Astrocyte of the cerebellum (primary cell): ENCODE data around the gene AKR1C1.
"Not testable (repeated sequence)": the region's sequence is repeated elsewhere in the genome, so short reads cannot be mapped to it uniquely, and the experiment has no call there.

ENCODE experiments used
- DNase-seq: peaks from one replicate; pipeline ENCODE4 v3.0.0-alpha.2; 2011; ENCODE audit warnings: low read depth
- H3K4me3 ChIP-seq: 2 replicates; pipeline ENCODE4 v1.5.1; 2011; ENCODE audit warnings: mild to moderate bottlenecking, low read depth, low read length, moderate library complexity
- CTCF ChIP-seq: IDR thresholded peaks from 2 replicates; pipeline ENCODE4 v1.5.1; 2012; ENCODE audit warnings: low read length, low read depth, moderate library complexity, mild to moderate bottlenecking; ENCODE audit errors: missing control alignments
- in situ Hi-C: cut with HindIII; loops from 2 replicates; pipeline ENCODE4 v1.10.0; 2017; ENCODE audit warnings: low sequenced_read_pairs

The AKR1C1 gene

GRCh38 chr10:4934391-4934987 lies 28.7 kb upstream of the AKR1C1 start:
- DNase-seq: no peak
- TF ChIP-seq CTCF: no peak

DNA sequence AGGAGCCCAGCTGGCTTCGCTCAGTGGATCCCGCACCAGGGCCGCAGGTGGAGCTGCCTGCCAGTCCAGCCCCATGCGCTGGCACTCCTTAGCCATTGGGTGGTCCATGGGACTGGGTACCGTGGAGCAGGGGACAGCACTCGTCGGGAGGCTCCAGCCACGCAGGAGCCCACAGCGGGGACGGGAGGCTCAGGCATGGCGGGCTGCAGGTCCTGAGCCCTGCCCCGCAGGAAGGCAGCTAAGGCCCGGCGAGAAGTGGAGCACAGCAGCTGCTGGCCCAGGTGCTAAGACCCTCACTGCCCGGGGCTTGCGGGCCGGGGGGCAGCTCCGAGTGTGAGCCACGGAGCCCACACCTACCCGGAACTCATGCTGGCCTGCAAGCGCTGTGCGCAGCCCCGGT lies 25.9 kb upstream of the AKR1C1 start:
- no peak for TF ChIP-seq CTCF

More at GRCh38 chr10:4934391-4934987, 28.7 kb upstream of the AKR1C1 start:
- H3K4me3 ChIP-seq: no peak overlapping the region
- in situ Hi-C loops: no loop called here

GRCh38 chr10:4939224-4940072 lies 23.8 kb upstream of the AKR1C1 start:
- in situ Hi-C loops: no loop called here
- no peak overlapping the region for H3K4me3 ChIP-seq
- TF ChIP-seq CTCF: no peak
- DNase-seq: no peak

More for the DNA sequence above, 25.9 kb upstream of the AKR1C1 start:
- no peak overlapping the region for H3K4me3 ChIP-seq
- DNase-seq: no peak
- in situ Hi-C loops: no loop called here

DNA sequence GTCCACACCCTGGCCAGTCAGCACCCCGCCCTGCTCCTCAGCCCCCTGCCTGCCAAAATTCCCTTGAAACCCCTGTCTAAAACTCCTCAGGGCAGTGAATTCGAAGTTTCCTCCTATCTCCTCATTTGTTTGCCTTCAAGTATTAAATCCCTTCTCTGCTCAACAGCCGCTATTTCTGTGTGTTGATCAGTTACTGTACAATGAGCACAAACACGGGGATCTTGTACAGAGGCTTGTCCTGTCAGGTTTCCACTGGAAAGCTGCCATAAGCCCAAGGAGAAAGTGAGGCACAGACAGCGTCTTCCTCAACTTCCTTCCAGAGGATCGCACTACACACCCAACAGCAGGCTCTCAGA lies 23.2 kb upstream of the AKR1C1 start:
- in situ Hi-C loops, H3K4me3 ChIP-seq, DNase-seq: not testable (repeated sequence)

DNA sequence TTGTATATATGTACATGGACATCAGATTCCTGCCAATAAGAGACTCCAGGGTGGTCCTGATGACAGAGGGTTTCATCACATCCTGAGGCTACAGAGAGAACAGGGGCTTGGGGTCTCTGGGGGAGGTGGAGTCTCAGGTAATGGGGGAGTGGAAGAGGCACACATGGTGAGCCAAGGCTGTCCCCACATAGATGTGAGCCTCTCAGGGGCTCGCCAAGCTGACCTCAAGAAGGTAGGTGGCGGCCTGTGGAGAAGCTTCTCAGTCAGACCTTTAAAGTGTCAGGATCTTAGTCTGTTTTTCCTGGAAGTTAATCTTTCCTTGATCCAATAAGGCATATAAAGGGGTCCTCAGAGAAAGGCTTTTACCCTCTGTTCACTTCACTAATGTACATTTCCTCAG lies 22.3 kb upstream of the AKR1C1 start:
- DNase-seq, in situ Hi-C loops, H3K4me3 ChIP-seq: not testable (repeated sequence)

DNA sequence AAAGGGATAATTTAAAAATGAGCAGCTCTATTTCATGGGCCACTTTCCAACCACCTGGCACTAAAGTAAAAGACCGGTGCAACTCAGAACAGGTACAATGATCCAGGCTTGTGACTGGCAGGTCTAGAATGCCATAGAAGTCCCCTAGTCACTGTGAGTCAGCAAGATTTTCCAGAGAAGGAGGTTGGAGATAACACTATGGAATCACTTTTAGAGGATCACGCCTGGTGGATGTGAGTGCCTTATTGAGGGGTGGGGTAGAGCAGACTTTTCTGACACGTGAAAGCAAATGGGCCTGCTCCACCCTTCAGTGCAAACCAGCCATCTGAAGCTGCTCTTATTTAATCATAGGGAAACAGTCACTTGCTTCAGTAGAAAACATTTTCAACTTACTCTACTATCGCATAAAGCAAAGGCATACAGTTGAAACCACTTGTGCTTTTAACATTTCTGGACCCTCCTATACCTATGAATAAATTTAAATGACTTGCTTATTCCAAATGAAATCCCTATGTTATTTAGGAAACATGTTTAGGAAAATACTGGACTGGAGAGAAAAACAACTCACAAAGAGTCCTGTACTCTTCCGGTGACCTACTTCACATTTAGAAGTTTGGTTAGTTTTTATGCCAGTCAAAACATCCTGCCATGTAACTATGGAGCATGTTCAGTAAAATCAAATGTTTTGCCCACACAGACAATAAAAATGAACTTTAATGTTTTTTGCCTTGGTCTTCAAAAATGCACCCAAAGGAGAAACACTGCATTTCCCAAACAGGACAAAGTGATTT lies 21.5 kb upstream of the AKR1C1 start:
- H3K4me3 ChIP-seq: no peak overlapping the region
- no peak for TF ChIP-seq CTCF
- DNase-seq: no peak
- in situ Hi-C loops: no loop called here

DNA sequence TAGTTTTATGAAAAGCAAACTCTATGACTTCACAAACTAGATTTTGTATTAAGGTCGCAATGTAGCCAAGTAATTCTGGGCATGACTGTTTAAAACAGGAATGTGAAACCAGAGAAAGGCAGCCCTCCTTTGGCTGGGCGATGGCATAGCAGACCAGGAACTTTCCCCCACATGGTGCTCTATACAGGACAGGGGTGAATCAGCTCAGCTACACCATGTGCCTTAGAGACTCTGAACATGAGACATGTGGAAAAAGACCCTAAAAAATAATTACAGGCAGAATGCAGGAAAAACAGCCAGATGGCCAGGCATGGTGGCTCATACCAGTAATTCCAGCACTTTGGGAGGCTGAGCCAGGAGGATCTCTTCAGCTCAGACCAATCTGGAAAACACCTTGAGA lies 20.3 kb upstream of the AKR1C1 start:
- in situ Hi-C loops, H3K4me3 ChIP-seq: not testable (repeated sequence)
- DNase-seq: peak; percentile 5

- in situ Hi-C loops, DNase-seq, H3K4me3 ChIP-seq: not testable (repeated sequence)
Observed at GRCh38 chr10:4943416-4943815, 19.8 kb upstream of the AKR1C1 start.
